ENCODE data around the gene C12orf76. TPM values are rescaled to one million over a fixed set of nuclear protein-coding genes. Genes with fewer than 3 reads are reported as not detected.

The C12orf76 gene, protein sequence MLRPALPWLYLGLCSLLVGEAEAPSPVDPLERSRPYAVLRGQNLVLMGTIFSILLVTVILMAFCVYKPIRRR
- total RNA-seq (10 to 100 TPM; 23.3 to 30.5 TPM), polyA plus RNA-seq (10 to 100 TPM; 15.4 to 24.6 TPM)
- long read RNA-seq, donor 1, transcript C12orf76-203 (2 exons, 1,755 nt), result major isoform, 15 of 25 reads
- long read RNA-seq, donor 1, partial matches to known transcripts, result 7 of 25 reads
- long read RNA-seq, donor 1, other reads (novel, unspliced or antisense), result 0 of 25 reads
- long read RNA-seq, donor 2, transcript C12orf76-203 (2 exons, 1,755 nt), result major isoform, 7 of 15 reads
- long read RNA-seq, donor 2, partial matches to known transcripts, result 8 of 15 reads
- long read RNA-seq, donor 2, other reads (novel, unspliced or antisense), result 0 of 15 reads
- long read RNA-seq, donor 3, transcript C12orf76-203 (2 exons, 1,755 nt), result major isoform, 12 of 14 reads
- long read RNA-seq, donor 3, partial matches to known transcripts, result 0 of 14 reads
- long read RNA-seq, donor 3, other reads (novel, unspliced or antisense), result 0 of 14 reads
- long read RNA-seq, donor 4, transcript C12orf76-203 (2 exons, 1,755 nt), result major isoform, 6 of 6 reads
- long read RNA-seq, donor 4, partial matches to known transcripts, result 0 of 6 reads
- long read RNA-seq, donor 4, other reads (novel, unspliced or antisense), result 0 of 6 reads
- long read RNA-seq, donor 5, transcript C12orf76-203 (2 exons, 1,755 nt), result major isoform, 11 of 17 reads
- long read RNA-seq, donor 5, partial matches to known transcripts, result 5 of 17 reads
- long read RNA-seq, donor 5, other reads (novel, unspliced or antisense), result 0 of 17 reads

DNA sequence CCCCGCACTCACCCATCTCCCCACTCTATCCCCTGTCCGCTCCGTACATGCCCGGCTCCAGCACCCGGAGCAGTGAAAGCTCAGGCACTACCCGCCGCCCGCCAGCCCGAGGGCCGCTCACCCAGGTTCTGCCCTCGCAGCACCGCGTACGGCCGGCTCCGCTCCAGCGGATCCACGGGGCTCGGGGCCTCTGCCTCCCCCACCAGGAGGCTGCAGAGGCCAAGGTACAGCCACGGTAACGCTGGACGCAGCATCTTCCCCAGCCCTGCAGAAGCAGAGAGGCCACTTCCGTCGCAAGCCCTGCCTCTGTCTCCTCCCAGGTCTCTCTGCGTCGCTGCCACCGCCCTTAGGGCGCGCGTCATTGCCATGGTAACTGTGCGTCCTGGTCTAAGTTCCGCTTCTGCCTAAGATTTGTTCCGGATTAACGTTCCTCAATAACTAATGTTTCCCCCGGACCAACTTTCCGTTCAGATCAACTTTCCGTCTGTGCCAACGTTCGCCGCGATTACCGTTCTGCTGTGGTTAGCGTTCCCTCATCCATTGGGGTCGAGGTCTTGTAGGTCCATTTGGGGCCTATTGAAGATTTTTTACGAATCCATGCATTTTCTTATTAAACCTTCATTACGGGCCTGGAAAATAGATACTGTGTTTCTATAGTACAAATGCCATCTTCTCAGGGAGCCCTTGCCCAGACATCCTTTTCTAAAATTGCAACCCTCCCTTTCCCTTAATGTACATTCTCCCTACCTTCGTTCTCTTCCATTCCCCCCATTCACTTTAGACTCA, at the start of gene C12orf76:
TSS of gene C12orf76 (minus strand) at position 281 of the 786 bp plus-strand sequence. CDS start at position 254, 27 bp downstream.
- peak within 1 kb of the TSS; percentile 57 to 94 for H3K27ac ChIP-seq (ENCODE audit: low read depth in 1 of 2, low read length in 1 of 2)
- peak; percentile 96 for ATAC-seq (ENCODE audit: insufficient read depth, low FRiP score)
- no peaks in the 10 kb centered on the region for H3K9me3 ChIP-seq (ENCODE audit: control insufficient read depth in 4 of 4, insufficient read depth in 3 of 4, low read length in 3 of 4)
- peaks cover 0 to 15% (median 6%) of the 10 kb centered on the region in 5 donors for H3K4me1 ChIP-seq (ENCODE audit: control insufficient read depth in 5 of 5, insufficient read depth in 5 of 5, low read length in 5 of 5)
- DNase-seq, result peak; percentile 95 to 99 (median 98)
- WGBS, 2 donors, result 2% methylated on average over 47 of the region's 47 CpGs
- peak within 1 kb of the TSS; percentile 37 to 80 for H3K9ac ChIP-seq (ENCODE audit: insufficient read depth in 1 of 2, low read length in 2 of 2)
- peaks cover 0 to 7% (median 2%) of the 10 kb centered on the region in 4 donors for H3K36me3 ChIP-seq (ENCODE audit: control insufficient read depth in 4 of 4, insufficient read depth in 4 of 4, low read length in 4 of 4)
- peak within 1 kb of the TSS; percentile 98 for H3K4me3 ChIP-seq
- no peaks in the 10 kb centered on the region for H3K27me3 ChIP-seq (ENCODE audit: control insufficient read depth in 3 of 3, insufficient read depth in 3 of 3, low read length in 2 of 3)
- TF ChIP-seq, protein P1, sequence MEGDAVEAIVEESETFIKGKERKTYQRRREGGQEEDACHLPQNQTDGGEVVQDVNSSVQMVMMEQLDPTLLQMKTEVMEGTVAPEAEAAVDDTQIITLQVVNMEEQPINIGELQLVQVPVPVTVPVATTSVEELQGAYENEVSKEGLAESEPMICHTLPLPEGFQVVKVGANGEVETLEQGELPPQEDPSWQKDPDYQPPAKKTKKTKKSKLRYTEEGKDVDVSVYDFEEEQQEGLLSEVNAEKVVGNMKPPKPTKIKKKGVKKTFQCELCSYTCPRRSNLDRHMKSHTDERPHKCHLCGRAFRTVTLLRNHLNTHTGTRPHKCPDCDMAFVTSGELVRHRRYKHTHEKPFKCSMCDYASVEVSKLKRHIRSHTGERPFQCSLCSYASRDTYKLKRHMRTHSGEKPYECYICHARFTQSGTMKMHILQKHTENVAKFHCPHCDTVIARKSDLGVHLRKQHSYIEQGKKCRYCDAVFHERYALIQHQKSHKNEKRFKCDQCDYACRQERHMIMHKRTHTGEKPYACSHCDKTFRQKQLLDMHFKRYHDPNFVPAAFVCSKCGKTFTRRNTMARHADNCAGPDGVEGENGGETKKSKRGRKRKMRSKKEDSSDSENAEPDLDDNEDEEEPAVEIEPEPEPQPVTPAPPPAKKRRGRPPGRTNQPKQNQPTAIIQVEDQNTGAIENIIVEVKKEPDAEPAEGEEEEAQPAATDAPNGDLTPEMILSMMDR (IDR thresholded peaks at IDR 0.05; ENCODE audit: control extremely low read depth, extremely low read depth), result no peak

DNA sequence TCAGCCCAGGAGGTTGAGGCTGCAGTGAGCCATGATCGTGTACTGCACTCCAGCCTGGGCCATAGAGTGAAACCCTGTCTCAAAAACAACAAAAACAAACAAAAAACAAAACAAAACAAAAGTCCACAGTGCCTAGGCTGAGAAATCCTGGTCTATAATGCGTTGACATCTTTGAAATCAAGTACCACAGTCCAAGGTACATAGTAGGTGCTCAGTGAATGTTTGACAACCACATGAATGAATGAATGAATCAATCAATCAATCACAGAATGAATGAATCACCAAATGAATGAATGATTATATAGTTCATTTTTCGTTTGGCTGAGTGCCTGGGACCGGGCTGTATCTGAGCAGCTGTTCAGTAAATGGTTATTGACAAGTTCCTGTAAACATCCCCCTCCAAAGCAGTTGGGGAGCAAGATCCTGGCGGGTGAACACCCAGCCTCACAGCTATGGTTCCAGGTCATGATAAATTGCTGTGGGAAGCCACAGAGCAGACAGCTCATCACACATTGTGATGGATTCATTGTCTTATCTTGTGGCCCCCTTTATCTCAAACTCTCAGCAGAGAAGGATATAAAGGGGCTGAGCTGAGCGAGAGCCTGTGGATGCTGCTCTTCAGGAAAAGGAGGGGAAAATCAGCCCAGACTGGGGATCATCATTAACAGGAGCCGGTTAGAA, 45.4 kb upstream of the C12orf76 start:
- TF ChIP-seq, protein P1 (IDR thresholded peaks at IDR 0.05; ENCODE audit: control extremely low read depth, extremely low read depth), result no peak
- peaks cover 0 to under 1% (median 0%) of the 10 kb centered on the region in 3 donors for H3K27me3 ChIP-seq (ENCODE audit: control insufficient read depth in 3 of 3, insufficient read depth in 3 of 3, low read length in 2 of 3)
- no peak overlapping the region for H3K27ac ChIP-seq (ENCODE audit: low read depth in 1 of 2, low read length in 1 of 2)
- peaks cover 0 to 3% (median 0%) of the 10 kb centered on the region in 5 donors for H3K4me1 ChIP-seq (ENCODE audit: control insufficient read depth in 5 of 5, insufficient read depth in 5 of 5, low read length in 5 of 5)
- no peak overlapping the region for H3K4me3 ChIP-seq
- no peak overlapping the region for H3K9ac ChIP-seq (ENCODE audit: insufficient read depth in 1 of 2, low read length in 2 of 2)
- no peak for DNase-seq
- no peaks in the 10 kb centered on the region for H3K36me3 ChIP-seq (ENCODE audit: control insufficient read depth in 4 of 4, insufficient read depth in 4 of 4, low read length in 4 of 4)
- no peak for ATAC-seq (ENCODE audit: insufficient read depth, low FRiP score)
- WGBS, 2 donors, result 51 to 52% methylated on average over 7 of the region's 7 CpGs
- peaks cover 0 to 2% (median 0%) of the 10 kb centered on the region in 4 donors for H3K9me3 ChIP-seq (ENCODE audit: control insufficient read depth in 4 of 4, insufficient read depth in 3 of 4, low read length in 3 of 4)

DNA sequence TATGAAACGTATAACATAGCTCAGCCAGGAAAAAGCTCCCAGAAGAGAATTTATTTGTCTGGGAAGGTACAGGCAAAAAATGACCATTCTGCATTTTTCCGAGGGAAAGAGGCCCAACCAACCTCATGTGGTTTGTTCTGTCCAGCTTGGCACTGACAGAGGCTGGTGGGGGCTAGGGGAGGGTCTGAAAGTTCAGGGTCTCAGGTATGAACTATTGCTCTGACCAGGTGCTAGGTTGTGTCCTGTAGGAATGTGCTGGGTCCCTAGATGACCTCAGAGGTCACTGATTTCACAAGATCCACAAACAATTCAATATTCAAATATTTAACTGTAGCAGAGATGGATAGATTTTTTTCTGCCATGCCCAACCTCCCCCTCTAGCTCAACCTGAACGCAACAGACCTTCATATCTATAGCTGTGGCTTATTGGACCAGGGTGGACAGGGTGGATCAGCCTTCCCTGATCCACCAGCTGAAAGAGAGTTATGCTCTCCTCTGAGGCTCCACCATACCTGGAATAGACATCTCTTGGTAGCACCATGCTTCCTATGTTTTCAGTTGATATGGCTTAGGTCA, 42.9 kb upstream of the C12orf76 start:
- no peak for ATAC-seq (ENCODE audit: insufficient read depth, low FRiP score)
- H3K36me3 ChIP-seq (ENCODE audit: control insufficient read depth in 4 of 4, insufficient read depth in 4 of 4, low read length in 4 of 4), result no peaks in the 10 kb centered on the region
- no peak overlapping the region for H3K27ac ChIP-seq (ENCODE audit: low read depth in 1 of 2, low read length in 1 of 2)
- TF ChIP-seq, protein P1 (IDR thresholded peaks at IDR 0.05; ENCODE audit: control extremely low read depth, extremely low read depth), result no peak
- 63 to 86% methylated on average over 3 of the region's 3 CpGs for WGBS, 2 donors
- H3K4me1 ChIP-seq (ENCODE audit: control insufficient read depth in 5 of 5, insufficient read depth in 5 of 5, low read length in 5 of 5), result peaks cover 0 to 3% (median 0%) of the 10 kb centered on the region in 5 donors
- H3K27me3 ChIP-seq (ENCODE audit: control insufficient read depth in 3 of 3, insufficient read depth in 3 of 3, low read length in 2 of 3), result peaks cover 0 to 2% (median 0%) of the 10 kb centered on the region in 3 donors
- DNase-seq, result no peak
- peaks cover 0 to 2% (median 0%) of the 10 kb centered on the region in 4 donors for H3K9me3 ChIP-seq (ENCODE audit: control insufficient read depth in 4 of 4, insufficient read depth in 3 of 4, low read length in 3 of 4)
- no peak overlapping the region for H3K9ac ChIP-seq (ENCODE audit: insufficient read depth in 1 of 2, low read length in 2 of 2)
- H3K4me3 ChIP-seq, result no peak overlapping the region

Measured in lung (tissue), 16 donors.